CD4-positive, alpha-beta T cell treated with Interleukin-17A for 4 hours (primary cell): ENCODE data around the gene PIEZO1.
A peak's percentile ranks its signal among the peaks of the same experiment; 100 is the strongest.
"Not testable (repeated sequence)": the region's sequence is repeated elsewhere in the genome, so short reads cannot be mapped to it uniquely, and the experiment has no call there.

ENCODE experiments used
- DNase-seq: peaks from one replicate; pipeline ENCODE4 v3.0.0-alpha.2; 2020; ENCODE audit warnings: mixed read lengths

PIEZO1 gene

GRCh38 chr16:88685156-88686061, 99.6 kb downstream of the PIEZO1 start:
- peak; percentile 83 for DNase-seq

DNA sequence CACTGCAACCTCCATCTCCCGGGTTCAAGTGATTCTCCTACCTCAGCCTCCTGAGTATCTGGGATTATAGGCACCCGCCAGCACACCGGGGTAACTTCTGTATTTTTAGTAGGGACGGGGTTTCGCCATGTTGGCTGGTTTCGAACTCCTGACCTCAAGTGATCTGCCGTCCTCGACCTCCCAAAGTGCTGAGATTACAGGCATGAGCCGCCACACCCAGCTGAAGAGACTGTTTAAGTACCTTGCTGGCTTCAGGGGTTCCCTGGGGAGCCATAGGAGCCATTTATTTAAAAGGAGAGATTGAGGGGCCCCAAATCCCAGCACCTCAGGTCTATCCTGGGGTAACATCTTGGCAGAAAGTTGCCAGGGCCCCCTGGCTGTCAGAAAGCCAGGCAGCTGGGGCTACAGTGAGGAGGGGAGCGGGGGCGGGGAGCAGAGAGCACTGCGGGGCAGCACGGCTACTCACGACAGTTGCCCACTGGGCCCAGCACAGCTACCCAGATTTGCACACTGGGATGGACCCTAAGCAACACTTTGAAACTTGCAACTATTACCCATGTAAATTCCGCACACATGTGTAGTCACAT, 100.4 kb downstream of the PIEZO1 start:
- no peak for DNase-seq

GRCh38 chr16:88681709-88682451, 103.1 kb downstream of the PIEZO1 start:
- peak; percentile 79 for DNase-seq

DNA sequence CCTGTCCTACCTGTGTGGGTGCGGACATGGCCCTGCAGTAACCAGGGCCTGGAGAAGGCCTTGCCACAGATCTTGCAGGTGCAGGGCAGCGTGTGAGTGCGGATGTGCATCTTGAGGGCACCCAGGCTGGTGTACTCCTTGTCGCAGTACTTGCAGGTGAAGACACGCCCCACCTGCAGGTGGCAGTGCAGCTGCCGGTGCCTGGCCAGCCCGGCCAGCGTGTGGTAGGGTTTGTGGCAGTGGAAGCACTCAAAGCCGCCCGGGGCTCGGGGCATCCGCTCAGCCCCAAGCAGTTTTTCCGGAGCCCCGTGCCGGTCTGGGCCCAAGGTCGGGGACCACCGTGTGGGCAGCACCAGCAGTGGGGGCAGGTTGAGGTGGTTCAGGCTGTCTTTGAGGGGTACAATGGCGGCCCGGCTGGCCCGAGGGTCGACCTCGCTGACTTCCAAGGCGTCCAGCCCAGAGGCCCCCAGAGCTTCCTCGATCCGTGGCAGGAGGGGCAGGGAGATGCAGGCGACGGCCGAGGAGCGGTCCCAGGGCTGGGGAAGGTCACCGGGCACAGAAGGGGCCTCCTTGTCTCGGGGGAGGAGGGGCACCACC, 103.8 kb downstream of the PIEZO1 start:
- peak; percentile 67 for DNase-seq

- no peak for DNase-seq
Measured at GRCh38 chr16:88680554-88681083, 104.4 kb downstream of the PIEZO1 start.

GRCh38 chr16:88678224-88678979, 106.6 kb downstream of the PIEZO1 start:
- DNase-seq = no peak

- DNase-seq = no peak
Measured at GRCh38 chr16:88677721-88678120, 107.3 kb downstream of the PIEZO1 start.

GRCh38 chr16:88676502-88677242, 108.3 kb downstream of the PIEZO1 start:
- DNase-seq = no peak

- no peak for DNase-seq
Measured at GRCh38 chr16:88673716-88674379, 111.2 kb downstream of the PIEZO1 start.

GRCh38 chr16:88672776-88673175, 112.2 kb downstream of the PIEZO1 start:
- DNase-seq = no peak

DNA sequence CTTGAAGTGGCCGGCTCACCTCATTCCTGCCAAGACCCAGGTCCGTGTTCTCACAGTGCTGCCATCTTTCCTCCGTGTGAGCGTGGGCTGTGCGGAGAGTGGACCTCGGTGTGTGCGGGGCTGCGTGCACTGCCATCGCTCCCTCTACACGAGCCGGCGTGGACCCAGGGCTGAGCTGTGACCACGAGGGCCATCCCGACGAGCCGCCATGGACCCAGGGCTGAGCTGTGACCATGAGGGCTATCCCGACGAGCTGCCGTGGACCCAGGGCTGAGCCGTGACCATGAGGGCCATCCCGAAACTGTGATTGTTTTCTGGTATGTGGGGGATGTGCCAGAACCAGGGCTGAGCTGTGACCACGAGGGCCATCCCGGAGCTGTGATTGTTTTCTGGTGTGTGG, 113.2 kb downstream of the PIEZO1 start:
- no peak for DNase-seq

GRCh38 chr16:88669980-88670379, 115.0 kb downstream of the PIEZO1 start:
- no peak for DNase-seq

GRCh38 chr16:88669493-88669892, 115.5 kb downstream of the PIEZO1 start:
- not testable (repeated sequence) for DNase-seq

DNA sequence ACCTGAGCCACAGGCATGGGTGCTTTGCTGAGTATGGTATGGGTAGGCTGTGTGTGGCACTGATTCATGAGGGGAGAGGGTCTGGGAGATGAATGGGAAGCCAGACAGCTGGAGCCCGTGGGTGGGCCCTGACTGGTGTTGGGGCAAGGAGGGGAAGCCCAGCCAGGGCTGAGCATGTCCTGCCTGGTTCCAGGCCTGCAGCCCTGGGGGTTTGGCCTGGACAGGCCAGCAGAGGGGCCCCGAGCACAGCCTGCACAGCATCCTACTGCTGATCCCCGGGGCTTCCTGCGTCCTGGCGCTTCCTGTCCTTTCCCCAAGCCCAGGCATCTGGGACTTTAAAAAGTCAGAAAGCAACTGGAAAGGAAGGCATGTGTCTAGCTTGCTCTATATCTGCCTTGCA, 117.6 kb downstream of the PIEZO1 start:
- DNase-seq = no peak

DNA sequence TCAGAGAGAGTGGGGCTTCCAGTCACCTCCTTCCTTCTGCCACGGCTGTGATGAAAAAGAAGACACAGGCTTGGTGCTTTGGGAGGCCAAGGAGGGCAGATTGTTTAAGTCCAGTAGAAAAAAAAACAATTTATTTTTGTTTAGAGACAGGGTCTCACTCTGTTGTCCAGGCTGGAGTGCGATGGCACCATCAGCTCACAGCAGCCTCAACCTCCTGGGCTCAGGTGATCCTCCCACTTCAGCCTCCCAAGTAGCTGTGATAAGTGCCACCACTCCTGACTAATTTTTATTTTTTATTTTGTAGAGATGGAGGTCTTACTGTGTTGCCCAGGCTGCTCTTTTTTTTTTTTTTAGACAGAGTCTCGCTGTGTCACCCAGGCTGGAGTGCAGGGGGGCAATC, 119.5 kb downstream of the PIEZO1 start:
- no peak for DNase-seq
